GM21447 (cell line): ENCODE data around the gene MTA3.
A peak's percentile ranks its signal among the peaks of the same experiment; 100 is the strongest.
"Not testable (repeated sequence)": the region's sequence is repeated elsewhere in the genome, so short reads cannot be mapped to it uniquely, and the experiment has no call there.

Experiments
- ATAC-seq: cut with Tn5 transposase; IDR thresholded peaks from one replicate; pipeline ENCODE4 v1.9.1; 2021; ENCODE audit not compliant: unreplicated experiment

The MTA3 gene

GRCh38 chr2:42724886-42725285 lies 156.5 kb downstream of the MTA3 start:
- no peak for ATAC-seq

DNA sequence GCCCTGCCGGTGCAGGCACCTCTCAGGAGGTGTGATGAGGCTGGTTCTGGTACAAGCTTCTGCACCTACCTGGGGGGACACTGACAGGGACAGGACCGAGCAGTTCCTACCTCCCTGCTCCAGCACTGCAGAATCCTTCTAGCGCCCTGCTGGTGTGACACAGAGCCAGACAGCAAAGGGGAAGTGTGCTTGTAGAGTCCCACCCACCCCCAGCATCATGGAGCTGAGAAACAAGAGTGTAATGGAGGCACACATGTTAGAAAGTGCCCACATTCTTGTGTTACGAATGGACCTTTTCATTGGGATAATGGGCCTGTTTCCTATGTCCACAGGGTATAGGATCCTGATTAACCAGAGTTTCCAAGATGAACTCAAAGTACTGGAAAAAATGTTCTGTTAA lies 157.2 kb downstream of the MTA3 start:
- no peak for ATAC-seq

GRCh38 chr2:42726680-42727079 lies 158.2 kb downstream of the MTA3 start:
- no peak for ATAC-seq

DNA sequence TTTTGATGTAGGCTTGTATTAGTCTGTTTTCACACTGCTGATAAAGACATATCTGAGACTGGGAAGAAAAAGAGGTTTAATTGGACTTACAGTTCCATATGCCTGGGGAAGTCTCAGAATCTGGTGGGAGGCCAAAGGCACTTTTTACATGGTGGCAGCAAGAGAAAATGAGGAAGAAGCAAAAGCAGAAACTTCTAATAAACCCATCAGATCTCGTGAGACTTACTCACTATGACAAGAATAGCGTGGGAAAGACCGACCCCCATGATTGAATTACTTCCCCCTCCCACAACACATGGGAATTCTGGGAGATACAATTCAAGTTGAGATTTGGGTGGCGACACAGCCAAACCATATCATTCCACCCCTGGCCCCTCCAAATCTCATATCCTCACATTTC lies 162.9 kb downstream of the MTA3 start:
- ATAC-seq = not testable (repeated sequence)

DNA sequence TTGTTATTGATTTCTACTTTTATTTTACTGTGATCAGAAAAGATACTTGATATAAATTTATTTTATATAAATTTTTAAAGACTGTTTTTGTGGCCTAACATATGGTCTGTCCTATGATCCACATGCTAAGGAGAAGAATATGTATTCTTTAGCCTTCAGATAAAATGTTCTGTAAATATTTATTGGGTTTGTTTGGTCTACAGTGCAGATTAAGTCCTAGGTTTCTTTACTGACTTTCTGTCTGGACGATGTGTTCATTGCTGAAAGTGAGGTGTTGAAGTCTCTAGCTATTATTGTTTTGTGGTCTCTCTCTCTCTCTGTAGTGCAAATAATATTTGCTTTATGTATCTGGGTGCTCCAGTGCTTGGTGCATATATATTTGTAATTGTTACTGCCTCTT lies 165.4 kb downstream of the MTA3 start:
- ATAC-seq = no peak

DNA sequence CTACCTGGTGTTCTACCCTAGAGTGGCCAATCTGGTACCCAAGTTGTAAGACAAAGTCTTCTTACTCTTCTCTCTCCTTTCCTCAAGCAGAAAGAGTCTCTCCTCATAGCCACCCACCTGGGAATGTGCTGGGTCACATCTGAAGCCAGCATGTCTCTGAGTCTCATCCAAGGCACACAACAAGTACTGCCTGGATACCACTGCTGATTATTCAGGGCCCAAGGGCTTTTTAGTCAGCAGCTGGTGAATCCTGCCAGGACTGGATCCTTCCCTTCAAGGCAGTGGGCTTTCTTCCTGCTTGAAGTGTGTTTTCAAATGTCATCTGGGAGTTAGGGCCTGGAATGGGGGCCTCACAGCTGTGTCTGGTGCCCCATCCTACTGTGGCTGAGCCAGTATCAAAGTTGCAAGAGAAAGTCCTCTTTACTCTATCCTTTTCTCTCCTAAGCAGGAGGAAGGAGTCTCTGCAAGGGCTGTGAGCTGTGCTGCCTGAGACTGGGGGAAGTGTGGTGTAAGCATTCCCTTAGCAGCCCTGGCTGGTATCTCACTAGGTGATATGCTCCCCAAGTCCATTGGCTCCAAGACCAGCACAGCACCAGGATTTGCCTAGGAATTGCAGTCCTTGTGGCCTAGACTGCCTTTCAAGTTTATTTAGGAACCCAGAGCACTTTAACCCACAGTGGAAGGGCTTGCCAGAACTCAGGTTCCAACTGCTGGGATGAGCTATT lies 168.3 kb downstream of the MTA3 start:
- no peak for ATAC-seq

DNA sequence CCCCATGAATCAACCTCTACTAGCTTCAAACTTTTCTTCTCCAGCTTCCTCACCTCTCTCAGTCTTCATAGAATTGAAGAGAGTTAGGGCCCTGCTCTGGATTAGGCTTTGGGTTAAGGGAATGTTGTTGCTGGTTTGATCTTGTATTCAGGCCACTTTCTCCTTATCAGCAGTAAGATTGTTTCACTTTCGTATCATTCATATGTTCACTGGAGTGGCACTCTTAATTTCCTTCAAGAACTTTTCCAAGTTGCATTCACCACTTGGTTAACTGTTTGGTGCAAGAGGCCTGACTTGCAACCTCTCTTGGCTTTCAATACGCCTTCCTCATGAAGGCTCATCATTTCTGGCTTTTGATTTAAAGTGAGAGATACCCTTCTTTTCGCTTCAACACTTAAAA lies 172.7 kb downstream of the MTA3 start:
- no peak for ATAC-seq

DNA sequence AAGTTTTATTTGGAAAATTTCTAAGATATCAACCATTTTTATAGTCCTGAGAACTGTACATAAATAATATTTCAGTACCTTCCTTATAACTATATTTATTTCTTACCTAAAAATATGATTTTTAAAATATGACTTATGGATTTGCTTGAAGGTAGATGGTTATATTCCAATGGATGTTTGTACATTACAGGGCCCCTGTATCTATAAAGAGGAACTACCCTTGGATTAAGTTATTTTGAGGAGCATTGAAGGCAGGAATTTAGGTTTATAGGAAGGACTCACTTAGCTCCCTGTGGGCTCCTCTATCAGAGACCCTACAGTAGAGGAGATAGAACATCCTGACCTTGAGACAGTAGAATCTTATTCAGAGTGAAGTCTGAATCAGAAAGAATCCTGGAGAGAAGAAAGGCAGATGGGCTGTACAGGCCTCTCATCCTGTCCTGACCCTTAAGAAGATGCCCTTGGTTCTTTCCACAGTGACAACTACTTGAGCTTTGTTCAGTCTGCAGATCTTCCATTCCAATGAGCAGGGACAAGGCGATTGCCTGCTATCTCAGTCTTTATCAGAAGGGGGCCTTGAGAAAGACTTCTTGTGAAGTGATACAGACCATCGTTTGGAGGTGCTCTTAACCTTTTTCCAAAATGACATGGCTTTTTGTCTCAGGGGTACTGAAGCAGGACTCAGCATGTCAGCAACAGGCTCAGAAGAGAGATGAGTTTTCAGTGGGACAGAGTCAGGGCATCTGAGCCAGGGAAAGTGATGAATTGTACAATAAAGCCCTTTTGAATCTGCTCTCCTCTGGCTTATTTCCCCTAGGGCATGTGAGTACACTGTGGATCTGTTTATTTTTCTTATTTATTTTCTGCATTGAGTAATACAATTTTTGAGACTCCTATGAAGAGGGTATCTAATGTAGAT lies 174.6 kb downstream of the MTA3 start:
- ATAC-seq = no peak

DNA sequence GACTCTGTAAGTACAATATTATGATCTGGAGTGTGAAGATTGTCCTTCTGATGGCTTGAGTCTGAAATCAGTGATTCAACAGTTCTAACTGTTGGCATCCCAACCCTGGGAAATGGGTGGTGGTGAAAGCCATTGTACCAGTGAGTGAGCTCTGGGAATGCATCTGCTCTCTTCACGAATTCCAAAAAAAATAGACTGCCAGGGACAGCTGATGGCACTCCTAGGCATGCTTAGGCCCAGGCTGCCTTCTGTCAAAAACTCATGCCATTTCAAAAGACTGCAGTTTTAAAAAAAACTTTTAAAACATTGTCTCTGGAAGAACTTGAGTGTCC lies 175.2 kb downstream of the MTA3 start:
- ATAC-seq = no peak

DNA sequence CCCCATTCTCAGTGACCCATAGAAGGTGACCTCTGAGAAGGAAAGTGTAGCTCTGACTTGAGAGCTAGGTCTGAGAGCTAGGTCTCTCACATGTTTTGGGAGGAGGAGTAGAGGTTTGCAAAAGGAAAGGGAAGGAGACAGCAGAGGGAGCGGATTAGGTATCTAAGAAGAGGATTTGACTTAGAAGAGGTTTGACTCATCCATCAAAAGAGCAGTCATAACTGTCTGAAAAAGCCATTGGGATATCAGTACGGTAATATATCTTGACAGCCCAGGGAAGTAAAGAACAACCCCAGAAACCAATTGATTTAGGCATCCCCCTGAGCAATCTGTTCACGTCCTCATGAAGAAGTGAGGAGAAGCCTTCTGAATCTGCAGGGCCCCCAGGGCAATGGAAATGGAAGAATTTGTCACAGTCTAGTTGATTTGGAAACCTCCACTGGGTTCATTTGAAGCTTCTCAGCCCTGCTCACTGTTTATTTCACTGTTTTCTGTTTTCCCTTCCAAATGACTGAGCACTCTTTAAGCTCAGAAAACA lies 176.2 kb downstream of the MTA3 start:
- no peak for ATAC-seq

DNA sequence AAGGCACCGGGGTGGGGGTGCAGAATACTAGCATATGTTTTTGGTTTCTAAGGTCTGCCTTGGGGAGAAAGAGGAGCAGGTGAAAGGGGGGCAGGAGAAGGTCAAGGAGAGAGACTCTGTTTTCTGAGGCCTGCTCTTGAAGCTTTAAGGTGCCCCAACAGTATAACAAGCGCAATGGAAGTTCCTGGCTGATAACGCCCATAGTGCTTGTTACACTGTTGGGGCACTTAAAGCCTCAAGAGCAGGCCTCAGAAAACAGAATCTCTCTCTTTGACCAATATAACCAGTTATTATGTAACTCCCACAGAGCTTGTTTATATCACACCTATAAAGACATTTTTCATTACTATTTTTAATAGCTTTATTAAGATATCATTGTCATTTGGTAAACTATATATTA lies 179.0 kb downstream of the MTA3 start:
- ATAC-seq = no peak

GRCh38 chr2:42748840-42749239 lies 180.4 kb downstream of the MTA3 start:
- ATAC-seq = no peak

GRCh38 chr2:42752314-42752713 lies 183.9 kb downstream of the MTA3 start:
- ATAC-seq = peak; percentile 60

- no peak for ATAC-seq
These were observed 184.7 kb downstream of the MTA3 start for GRCh38 chr2:42752816-42753813.

GRCh38 chr2:42754021-42754775 lies 185.8 kb downstream of the MTA3 start:
- ATAC-seq = peak; percentile 62

- no peak for ATAC-seq
These were observed 186.3 kb downstream of the MTA3 start for GRCh38 chr2:42754776-42755140.

- ATAC-seq = no peak
These were observed 186.9 kb downstream of the MTA3 start for GRCh38 chr2:42755191-42755880.

- ATAC-seq = no peak
These were observed 187.8 kb downstream of the MTA3 start for GRCh38 chr2:42756150-42756775.

DNA sequence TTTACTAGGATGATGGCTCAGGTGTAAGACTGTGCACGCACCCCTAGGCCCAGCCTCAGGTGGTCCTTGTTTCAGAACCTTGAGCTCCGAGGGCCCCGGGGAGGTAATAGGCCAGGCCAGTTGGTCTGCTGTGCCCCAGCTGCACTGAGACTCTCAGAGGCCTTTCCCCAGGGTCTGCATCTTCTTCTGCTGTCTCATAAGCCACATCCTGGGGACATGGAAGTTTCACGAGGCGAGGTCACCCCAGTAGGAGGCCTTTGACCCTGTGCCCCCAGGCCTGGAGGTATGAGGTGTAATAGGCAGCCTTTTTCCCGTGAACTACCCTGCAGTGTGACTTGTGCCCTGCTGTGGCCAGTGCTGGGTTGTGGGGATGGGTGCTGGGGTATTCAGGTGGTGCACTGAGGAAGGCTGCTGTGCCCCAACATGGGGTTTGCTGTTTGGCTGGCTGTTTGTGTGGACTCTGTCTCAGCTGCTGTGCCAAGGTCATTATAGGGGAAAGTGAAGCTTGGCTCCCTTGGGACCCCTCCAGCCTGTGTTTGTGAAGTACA lies 188.6 kb downstream of the MTA3 start:
- no peak for ATAC-seq
